HepG2 (cell line): ENCODE data around the gene OTX1. TPM values are rescaled to one million over a fixed set of nuclear protein-coding genes. Genes with fewer than 3 reads are reported as not detected.

Experiments
- ERF ChIP-seq: IDR thresholded peaks from 2 replicates; pipeline ENCODE4 v1.6.1; 2018; ENCODE audit warnings: missing biosample characterization, missing genetic modification reagents
- HOXA7 ChIP-seq: sonication (generic); formaldehyde crosslinking; IDR thresholded peaks from 2 replicates; pipeline ENCODE4 v1.8.1; 2022; ENCODE audit warnings: mild to moderate bottlenecking, missing genetic modification reagents, moderate library complexity
- ISL2 ChIP-seq: sonication (generic); formaldehyde crosslinking; IDR thresholded peaks from 2 replicates; pipeline ENCODE4 v1.5.0; 2020; ENCODE audit warnings: missing genetic modification reagents
- MTF1 ChIP-seq: sonication (generic); formaldehyde crosslinking; IDR thresholded peaks from 2 replicates; pipeline ENCODE4 v1.5.0; 2020; ENCODE audit warnings: missing genetic modification reagents
- NCOA1 ChIP-seq: sonication (generic); formaldehyde crosslinking; IDR thresholded peaks from 2 replicates; pipeline ENCODE4 v1.9.0; 2021; ENCODE audit warnings: missing genetic modification reagents
- NFE2 ChIP-seq: sonication (generic); formaldehyde crosslinking; IDR thresholded peaks from 2 replicates; pipeline ENCODE4 v1.4.0; 2020; ENCODE audit warnings: missing genetic modification reagents
- NFE2L1 ChIP-seq: sonication (generic); formaldehyde crosslinking; IDR thresholded peaks from 2 replicates; pipeline ENCODE4 v1.4.0; 2020; ENCODE audit warnings: missing genetic modification reagents, mild to moderate bottlenecking, borderline replicate concordance
- PPARG ChIP-seq: conservative IDR thresholded peaks from 2 replicates; pipeline ENCODE4 v1.6.1; 2016; ENCODE audit warnings: missing biosample characterization, missing genetic modification reagents
- RBM39 ChIP-seq: fragments of 200-400 bp; formaldehyde crosslinking; IDR thresholded peaks from one replicate; pipeline ENCODE4 v1.6.1; 2018; ENCODE audit warnings: antibody characterized with exemption, mild to moderate bottlenecking, low read depth, low read length; ENCODE audit not compliant: poor library complexity, severe bottlenecking
- SRSF1 ChIP-seq: fragments of 200-400 bp; formaldehyde crosslinking; optimal IDR thresholded peaks from 2 replicates; pipeline ENCODE3; 2017; ENCODE audit warnings: mild to moderate bottlenecking, low read depth, low read length, moderate library complexity
- TCF7L2 ChIP-seq: IDR thresholded peaks from 2 replicates; pipeline ENCODE4 v1.6.1; 2011; ENCODE audit warnings: mild to moderate bottlenecking, low read depth, low read length, moderate library complexity
- ZBTB38 ChIP-seq: sonication (generic); formaldehyde crosslinking; IDR thresholded peaks from 2 replicates; pipeline ENCODE4 v1.5.1; 2020; ENCODE audit warnings: mild to moderate bottlenecking, missing genetic modification reagents
- ZFP62 ChIP-seq: sonication (generic); formaldehyde crosslinking; IDR thresholded peaks from 2 replicates; pipeline ENCODE4 v1.4.0; 2020; ENCODE audit warnings: missing genetic modification reagents
- ZFP82 ChIP-seq: sonication (generic); formaldehyde crosslinking; IDR thresholded peaks from 2 replicates; pipeline ENCODE4 v1.5.1; 2020; ENCODE audit warnings: mild to moderate bottlenecking, missing genetic modification reagents, borderline replicate concordance
- ZNF841 ChIP-seq: sonication (generic); formaldehyde crosslinking; IDR thresholded peaks from 2 replicates; pipeline ENCODE4 v1.8.1; 2023; ENCODE audit warnings: missing genetic modification reagents, borderline replicate concordance
- polyA plus RNA-seq, 8 experiments: library from polyadenylated mRNA; depleted of rRNA in 3 of 8; stranded (reverse) in 7 of 8; unstranded in 1 of 8; fragments of >200 nt; fragmentation: Illumina TruSeq in 4 of 8; extraction: Trizol in 4 of 8; gene quantifications; 2 replicates each; pipeline versions ENCODE4 v1.2.1 to v1.2.3, GENCODE V29; 2011 to 2016; ENCODE audit warnings: low read depth in 4 of 8, missing spikeins in 1 of 8, mixed read lengths in 1 of 8; ENCODE audit not compliant: insufficient read depth in 1 of 8
- total RNA-seq, 5 experiments: library from RNA; depleted of rRNA; stranded (reverse); fragments of >200 nt; fragmentation: Illumina TruSeq; extraction: Trizol; gene quantifications; 2 replicates each; pipeline ENCODE4 v1.2.3, GENCODE V29; 2016; ENCODE audit warnings: low read depth in 1 of 5
- TF ChIP-seq, protein P1 (sequence below): sonication (generic); formaldehyde crosslinking; IDR thresholded peaks from 2 replicates; pipeline ENCODE4 v1.8.0; 2022; ENCODE audit warnings: missing genetic modification reagents, mild to moderate bottlenecking, moderate library complexity, borderline replicate concordance
- TF ChIP-seq, protein P2 (sequence below): sonication (generic); formaldehyde crosslinking; IDR thresholded peaks from 2 replicates; pipeline ENCODE4 v1.5.1; 2020; ENCODE audit warnings: mild to moderate bottlenecking, missing genetic modification reagents, moderate library complexity
- TF ChIP-seq, protein P3 (sequence below): sonication (generic); formaldehyde crosslinking; IDR thresholded peaks from 2 replicates; pipeline ENCODE4 v1.4.0; 2020; ENCODE audit warnings: mild to moderate bottlenecking, missing genetic modification reagents
- TF ChIP-seq, protein P4 (sequence below): sonication (generic); formaldehyde crosslinking; IDR thresholded peaks from 2 replicates; pipeline ENCODE4 v1.4.0; 2020; ENCODE audit warnings: missing genetic modification reagents, mild to moderate bottlenecking, borderline replicate concordance

OTX1 gene
- total and polyA plus RNA-seq, 2 of the 13 experiments (the other 11 are each of a cell fraction or from before 2014, with no cell fraction given): 1.0 to 5.0 TPM

DNA sequence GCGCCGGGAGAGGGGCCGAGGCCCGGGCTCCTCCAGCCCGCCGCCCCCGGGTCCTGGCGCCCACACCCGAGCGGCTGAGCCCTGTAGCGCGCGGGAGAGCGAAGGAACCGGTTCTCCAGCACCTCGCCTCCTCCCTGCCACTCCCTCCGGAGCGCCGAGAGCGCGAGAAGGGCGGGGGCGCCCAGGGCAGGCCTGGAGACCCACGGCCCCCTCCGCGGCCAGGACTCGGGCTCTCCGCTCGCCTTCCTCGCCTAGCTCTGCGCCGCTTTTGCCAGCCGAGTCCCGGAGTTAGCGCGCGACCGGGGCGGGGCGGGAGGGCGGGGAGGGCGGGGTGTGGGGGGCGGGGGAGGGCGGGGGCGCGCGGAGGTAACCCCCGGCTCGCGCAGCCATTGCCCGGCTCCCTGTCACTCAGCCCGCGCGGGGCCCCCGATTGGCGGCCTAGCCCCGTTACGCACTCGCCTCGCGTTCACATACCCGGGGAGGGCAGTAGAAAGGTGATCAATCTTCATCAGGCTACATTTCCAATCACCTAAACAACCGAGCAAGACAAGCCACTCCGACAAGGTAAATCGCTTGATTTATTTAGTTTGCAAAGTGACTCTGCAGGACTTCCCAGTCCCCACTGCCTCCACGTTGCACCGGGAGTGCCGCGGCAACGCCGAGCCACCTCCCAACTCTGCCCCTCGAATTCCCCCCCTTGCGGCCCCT lies at the start of gene OTX1 (continued):
- TF ChIP-seq, protein P1, sequence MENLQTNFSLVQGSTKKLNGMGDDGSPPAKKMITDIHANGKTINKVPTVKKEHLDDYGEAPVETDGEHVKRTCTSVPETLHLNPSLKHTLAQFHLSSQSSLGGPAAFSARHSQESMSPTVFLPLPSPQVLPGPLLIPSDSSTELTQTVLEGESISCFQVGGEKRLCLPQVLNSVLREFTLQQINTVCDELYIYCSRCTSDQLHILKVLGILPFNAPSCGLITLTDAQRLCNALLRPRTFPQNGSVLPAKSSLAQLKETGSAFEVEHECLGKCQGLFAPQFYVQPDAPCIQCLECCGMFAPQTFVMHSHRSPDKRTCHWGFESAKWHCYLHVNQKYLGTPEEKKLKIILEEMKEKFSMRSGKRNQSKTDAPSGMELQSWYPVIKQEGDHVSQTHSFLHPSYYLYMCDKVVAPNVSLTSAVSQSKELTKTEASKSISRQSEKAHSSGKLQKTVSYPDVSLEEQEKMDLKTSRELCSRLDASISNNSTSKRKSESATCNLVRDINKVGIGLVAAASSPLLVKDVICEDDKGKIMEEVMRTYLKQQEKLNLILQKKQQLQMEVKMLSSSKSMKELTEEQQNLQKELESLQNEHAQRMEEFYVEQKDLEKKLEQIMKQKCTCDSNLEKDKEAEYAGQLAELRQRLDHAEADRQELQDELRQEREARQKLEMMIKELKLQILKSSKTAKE (CRISPR knock-in tag): no peak
- TF ChIP-seq TCF7L2: no peak
- TF ChIP-seq RBM39: no peak
- no peak for TF ChIP-seq NFE2L1
- TF ChIP-seq, protein P2, sequence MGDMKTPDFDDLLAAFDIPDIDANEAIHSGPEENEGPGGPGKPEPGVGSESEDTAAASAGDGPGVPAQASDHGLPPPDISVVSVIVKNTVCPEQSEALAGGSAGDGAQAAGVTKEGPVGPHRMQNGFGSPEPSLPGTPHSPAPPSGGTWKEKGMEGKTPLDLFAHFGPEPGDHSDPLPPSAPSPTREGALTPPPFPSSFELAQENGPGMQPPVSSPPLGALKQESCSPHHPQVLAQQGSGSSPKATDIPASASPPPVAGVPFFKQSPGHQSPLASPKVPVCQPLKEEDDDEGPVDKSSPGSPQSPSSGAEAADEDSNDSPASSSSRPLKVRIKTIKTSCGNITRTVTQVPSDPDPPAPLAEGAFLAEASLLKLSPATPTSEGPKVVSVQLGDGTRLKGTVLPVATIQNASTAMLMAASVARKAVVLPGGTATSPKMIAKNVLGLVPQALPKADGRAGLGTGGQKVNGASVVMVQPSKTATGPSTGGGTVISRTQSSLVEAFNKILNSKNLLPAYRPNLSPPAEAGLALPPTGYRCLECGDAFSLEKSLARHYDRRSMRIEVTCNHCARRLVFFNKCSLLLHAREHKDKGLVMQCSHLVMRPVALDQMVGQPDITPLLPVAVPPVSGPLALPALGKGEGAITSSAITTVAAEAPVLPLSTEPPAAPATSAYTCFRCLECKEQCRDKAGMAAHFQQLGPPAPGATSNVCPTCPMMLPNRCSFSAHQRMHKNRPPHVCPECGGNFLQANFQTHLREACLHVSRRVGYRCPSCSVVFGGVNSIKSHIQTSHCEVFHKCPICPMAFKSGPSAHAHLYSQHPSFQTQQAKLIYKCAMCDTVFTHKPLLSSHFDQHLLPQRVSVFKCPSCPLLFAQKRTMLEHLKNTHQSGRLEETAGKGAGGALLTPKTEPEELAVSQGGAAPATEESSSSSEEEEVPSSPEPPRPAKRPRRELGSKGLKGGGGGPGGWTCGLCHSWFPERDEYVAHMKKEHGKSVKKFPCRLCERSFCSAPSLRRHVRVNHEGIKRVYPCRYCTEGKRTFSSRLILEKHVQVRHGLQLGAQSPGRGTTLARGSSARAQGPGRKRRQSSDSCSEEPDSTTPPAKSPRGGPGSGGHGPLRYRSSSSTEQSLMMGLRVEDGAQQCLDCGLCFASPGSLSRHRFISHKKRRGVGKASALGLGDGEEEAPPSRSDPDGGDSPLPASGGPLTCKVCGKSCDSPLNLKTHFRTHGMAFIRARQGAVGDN (CRISPR knock-in tag): peak; percentile 81
- TF ChIP-seq, protein P3, sequence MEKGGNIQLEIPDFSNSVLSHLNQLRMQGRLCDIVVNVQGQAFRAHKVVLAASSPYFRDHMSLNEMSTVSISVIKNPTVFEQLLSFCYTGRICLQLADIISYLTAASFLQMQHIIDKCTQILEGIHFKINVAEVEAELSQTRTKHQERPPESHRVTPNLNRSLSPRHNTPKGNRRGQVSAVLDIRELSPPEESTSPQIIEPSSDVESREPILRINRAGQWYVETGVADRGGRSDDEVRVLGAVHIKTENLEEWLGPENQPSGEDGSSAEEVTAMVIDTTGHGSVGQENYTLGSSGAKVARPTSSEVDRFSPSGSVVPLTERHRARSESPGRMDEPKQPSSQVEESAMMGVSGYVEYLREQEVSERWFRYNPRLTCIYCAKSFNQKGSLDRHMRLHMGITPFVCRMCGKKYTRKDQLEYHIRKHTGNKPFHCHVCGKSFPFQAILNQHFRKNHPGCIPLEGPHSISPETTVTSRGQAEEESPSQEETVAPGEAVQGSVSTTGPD (CRISPR knock-in tag): no peak; the same call in 1 of the 2 replicates
- TF ChIP-seq PPARG (CRISPR knock-in tag): 0 out of 2 replicates have a peak, but pooled peaks have one; percentile 38
- no peak for TF ChIP-seq ZNF841 (CRISPR knock-in tag)
- TF ChIP-seq ZBTB38 (CRISPR knock-in tag): peak; percentile 44; the same call in 1 of the 2 replicates
- TF ChIP-seq NFE2: no peak
- TF ChIP-seq MTF1: no peak
- TF ChIP-seq ZFP82: no peak
- peak; percentile 26 for TF ChIP-seq SRSF1
- TF ChIP-seq ZFP62 (CRISPR knock-in tag): no peak
- TF ChIP-seq NCOA1 (CRISPR knock-in tag): peak; percentile 70
- no peak for TF ChIP-seq HOXA7 (CRISPR knock-in tag)
- TF ChIP-seq, protein P4, sequence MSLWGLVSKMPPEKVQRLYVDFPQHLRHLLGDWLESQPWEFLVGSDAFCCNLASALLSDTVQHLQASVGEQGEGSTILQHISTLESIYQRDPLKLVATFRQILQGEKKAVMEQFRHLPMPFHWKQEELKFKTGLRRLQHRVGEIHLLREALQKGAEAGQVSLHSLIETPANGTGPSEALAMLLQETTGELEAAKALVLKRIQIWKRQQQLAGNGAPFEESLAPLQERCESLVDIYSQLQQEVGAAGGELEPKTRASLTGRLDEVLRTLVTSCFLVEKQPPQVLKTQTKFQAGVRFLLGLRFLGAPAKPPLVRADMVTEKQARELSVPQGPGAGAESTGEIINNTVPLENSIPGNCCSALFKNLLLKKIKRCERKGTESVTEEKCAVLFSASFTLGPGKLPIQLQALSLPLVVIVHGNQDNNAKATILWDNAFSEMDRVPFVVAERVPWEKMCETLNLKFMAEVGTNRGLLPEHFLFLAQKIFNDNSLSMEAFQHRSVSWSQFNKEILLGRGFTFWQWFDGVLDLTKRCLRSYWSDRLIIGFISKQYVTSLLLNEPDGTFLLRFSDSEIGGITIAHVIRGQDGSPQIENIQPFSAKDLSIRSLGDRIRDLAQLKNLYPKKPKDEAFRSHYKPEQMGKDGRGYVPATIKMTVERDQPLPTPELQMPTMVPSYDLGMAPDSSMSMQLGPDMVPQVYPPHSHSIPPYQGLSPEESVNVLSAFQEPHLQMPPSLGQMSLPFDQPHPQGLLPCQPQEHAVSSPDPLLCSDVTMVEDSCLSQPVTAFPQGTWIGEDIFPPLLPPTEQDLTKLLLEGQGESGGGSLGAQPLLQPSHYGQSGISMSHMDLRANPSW (CRISPR knock-in tag): no peak
- TF ChIP-seq ERF (CRISPR knock-in tag): peak; percentile 50; the same call in 1 of the 2 replicates
- TF ChIP-seq ISL2: peak; percentile 34
